ENCODE measurements around the gene TERB1. TPM values are rescaled to one million over a fixed set of nuclear protein-coding genes. Genes with fewer than 3 reads are reported as not detected.

Gene TERB1
- total and polyA plus RNA-seq, 2 of the 13 experiments (the other 11 are each of a cell fraction or from before 2014, with no cell fraction given): not detected

GRCh38 chr16:66751303-66751991 is 49.9 kb downstream of the TERB1 start, which contains the start of gene DYNC1LI2 (continued):
- no peak for TF ChIP-seq GLMP (CRISPR knock-in tag; IDR thresholded peaks at IDR 0.05; ENCODE audit: borderline replicate concordance)
- TF ChIP-seq ZNF550 (CRISPR knock-in tag; IDR thresholded peaks at IDR 0.05; ENCODE audit: borderline replicate concordance): no peak
- TF ChIP-seq LRRFIP1 (CRISPR knock-in tag; conservative IDR thresholded peaks at IDR 0.05): no peak
- peak; percentile 70; the same call in 1 of the 2 replicates for TF ChIP-seq ZNF740 (CRISPR knock-in tag; IDR thresholded peaks at IDR 0.05)
- TF ChIP-seq ZBTB2 (CRISPR knock-in tag; IDR thresholded peaks at IDR 0.05; ENCODE audit: low read depth): peak; percentile 92
- TF ChIP-seq ZNF431 (CRISPR knock-in tag; IDR thresholded peaks at IDR 0.05; ENCODE audit: borderline replicate concordance, low read depth): no peak; the same call in 1 of the 2 replicates
- no peak for TF ChIP-seq HDAC6 (IDR thresholded peaks at IDR 0.05; ENCODE audit: low read depth, low read length)
- TF ChIP-seq DNMT3B (CRISPR knock-in tag; conservative IDR thresholded peaks at IDR 0.05): no peak
- no peak for TF ChIP-seq FIP1L1 (IDR thresholded peaks at IDR 0.05; ENCODE audit: borderline replicate concordance, insufficient read depth, low read depth, low read length)
- no peak for TF ChIP-seq PHB2 (IDR thresholded peaks at IDR 0.05; ENCODE audit: partially characterized antibody)
- TF ChIP-seq ZNF484 (CRISPR knock-in tag; IDR thresholded peaks at IDR 0.05; ENCODE audit: borderline replicate concordance, low read depth): no peak
- no peak for TF ChIP-seq ISX (CRISPR knock-in tag; conservative IDR thresholded peaks at IDR 0.05)
- TF ChIP-seq ARID3A (IDR thresholded peaks at IDR 0.05; ENCODE audit: low read depth, low read length): 0 out of 2 replicates have a peak, but pooled peaks have one; percentile 15
- TF ChIP-seq PHF5A (CRISPR knock-in tag; IDR thresholded peaks at IDR 0.05; ENCODE audit: low read depth, unreplicated experiment): no peak
- peak; percentile 88 for TF ChIP-seq ZMYM4 (CRISPR knock-in tag; IDR thresholded peaks at IDR 0.05)
- TF ChIP-seq RBAK (CRISPR knock-in tag; IDR thresholded peaks at IDR 0.05): no peak
- peak; percentile 92 for TF ChIP-seq SPEN (CRISPR knock-in tag; IDR thresholded peaks at IDR 0.05; ENCODE audit: low read depth)
- TF ChIP-seq SP1 (IDR thresholded peaks at IDR 0.05): no peak
- peak; percentile 61; the same call in 1 of the 2 replicates for TF ChIP-seq SP1 (CRISPR knock-in tag; IDR thresholded peaks at IDR 0.05)
- TF ChIP-seq ZFY (CRISPR knock-in tag; IDR thresholded peaks at IDR 0.05): peak; percentile 92
- TF ChIP-seq ZNF660 (CRISPR knock-in tag; IDR thresholded peaks at IDR 0.05; ENCODE audit: borderline replicate concordance, low read depth): no peak
- no peak for TF ChIP-seq ZNF343 (CRISPR knock-in tag; IDR thresholded peaks at IDR 0.05)
